HUES64 (cell line): ENCODE data around the gene SOX4.

Experiments used
- H3K27ac ChIP-seq: 2 replicates; pipeline ENCODE4 v1.7.0; 2013; ENCODE audit warnings: low read depth, low read length, inconsistent platforms
- H3K27me3 ChIP-seq: 2 replicates; pipeline ENCODE4 v1.6.1; 2013; ENCODE audit warnings: mild to moderate bottlenecking, low read length; ENCODE audit not compliant: insufficient read depth
- H3K36me3 ChIP-seq: 2 replicates; pipeline ENCODE4 v1.6.1; 2013; ENCODE audit warnings: mild to moderate bottlenecking, low read length; ENCODE audit not compliant: insufficient read depth
- H3K4me1 ChIP-seq: 2 replicates; pipeline ENCODE4 v1.6.1; 2013; ENCODE audit warnings: mild to moderate bottlenecking, low read length, moderate library complexity; ENCODE audit not compliant: insufficient read depth
- H3K4me3 ChIP-seq: 2 replicates; pipeline ENCODE4 v1.5.1; 2013; ENCODE audit warnings: mild to moderate bottlenecking, low read length, moderate library complexity
- H3K9ac ChIP-seq: 2 replicates; pipeline ENCODE4 v1.6.1; 2013; ENCODE audit warnings: mild to moderate bottlenecking, low read depth, low read length
- H3K9me3 ChIP-seq: 2 replicates; pipeline ENCODE4 v1.6.1; 2013; ENCODE audit warnings: low read depth, low read length; ENCODE audit not compliant: insufficient read depth
- WGBS: fragments of 150-250, 120-280 bp; methylation state at CpG from one replicate; pipeline ENCODE4 v1.1.7; 2013; ENCODE audit warnings: missing lambda C conversion rate; 5-methylcytosine and 5-hydroxymethylcytosine counted together

Gene SOX4

DNA sequence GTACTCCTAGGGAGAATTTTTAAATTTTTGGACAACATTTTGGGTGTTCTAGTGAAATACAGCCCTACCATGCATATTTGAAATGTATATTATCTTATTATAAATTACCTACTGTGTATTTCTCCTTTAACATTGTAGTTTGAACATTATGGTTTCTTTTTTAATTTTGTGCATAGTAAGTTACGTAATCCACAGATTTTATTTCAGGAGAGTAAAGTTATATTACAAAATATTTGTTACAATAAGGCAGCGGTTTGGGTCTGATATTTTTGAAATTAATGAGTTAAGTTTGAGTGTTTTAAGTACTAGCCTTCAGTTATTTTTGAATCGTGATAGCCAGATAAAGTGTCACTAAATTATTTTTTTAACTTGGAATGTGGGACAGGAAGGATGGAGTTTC lies 7.3 kb upstream of the SOX4 start:
- Histone ChIP-seq H3K36me3 (no peaks in the 10 kb centered on the region), H3K9ac (no peak overlapping the region), H3K27ac (no peak overlapping the region), H3K4me3 (0 out of 2 replicates have a peak overlapping the region, but pooled peaks have one; percentile 75), H3K27me3 (peaks cover 31% of the 10 kb centered on the region), H3K9me3 (peaks cover 6% of the 10 kb centered on the region; the same call in 1 of the 2 replicates), H3K4me1 (peaks cover 12% of the 10 kb centered on the region; the same call in 1 of the 2 replicates)
- 92% methylated on average over 2 of the region's 3 CpGs for WGBS

DNA sequence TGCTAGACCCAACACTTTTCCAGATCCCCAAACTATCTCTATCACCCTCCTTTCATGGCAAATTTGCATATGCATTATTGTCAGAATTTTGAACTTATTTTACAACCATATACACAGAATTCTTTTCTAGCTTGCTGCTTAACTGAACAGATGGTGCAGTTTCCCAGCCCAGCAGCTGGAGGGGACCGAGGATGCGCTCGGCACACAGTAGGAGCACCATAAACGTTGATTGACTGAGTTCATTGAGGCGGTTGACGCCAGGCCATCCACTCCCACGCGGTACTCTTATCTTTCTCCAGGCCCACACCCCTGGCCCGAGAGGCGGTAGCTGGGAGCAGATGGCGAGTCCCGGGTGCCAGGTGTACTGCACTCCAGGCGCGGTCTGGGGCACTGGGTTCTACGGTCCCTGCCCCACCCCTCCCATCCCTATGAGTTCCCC lies 6.8 kb upstream of the SOX4 start:
- Histone ChIP-seq H3K27ac (no peak overlapping the region), H3K4me3 (peak overlapping the region; percentile 75), H3K4me1 (peaks cover 12% of the 10 kb centered on the region; the same call in 1 of the 2 replicates), H3K9ac (0 out of 2 replicates have a peak overlapping the region, but pooled peaks have one; percentile 68), H3K36me3 (no peaks in the 10 kb centered on the region), H3K9me3 (peaks cover 6% of the 10 kb centered on the region; the same call in 1 of the 2 replicates), H3K27me3 (peaks cover 31% of the 10 kb centered on the region)
- 11% methylated on average over 15 of the region's 15 CpGs for WGBS

GRCh38 chr6:21587179-21587960 lies 6.2 kb upstream of the SOX4 start:
- WGBS = under 1% methylated on average over 54 of the region's 54 CpGs
- H3K36me3 ChIP-seq = no peaks in the 10 kb centered on the region

GRCh38 chr6:21587961-21588480 lies 5.5 kb upstream of the SOX4 start:
- Histone ChIP-seq H3K9me3 (no peaks in the 10 kb centered on the region), H3K27me3 (peaks cover 31% of the 10 kb centered on the region), H3K4me3 (peak overlapping the region; percentile 75), H3K27ac (no peak overlapping the region), H3K36me3 (no peaks in the 10 kb centered on the region), H3K9ac (peak overlapping the region; percentile 68), H3K4me1 (peaks cover 16% of the 10 kb centered on the region; the same call in 1 of the 2 replicates)
- under 1% methylated on average over 39 of the region's 39 CpGs for WGBS

More at GRCh38 chr6:21587179-21587960, 6.2 kb upstream of the SOX4 start:
- Histone ChIP-seq H3K27me3 (peaks cover 31% of the 10 kb centered on the region), H3K4me1 (peaks cover 12% of the 10 kb centered on the region; the same call in 1 of the 2 replicates), H3K9ac (peak overlapping the region; percentile 68), H3K27ac (no peak overlapping the region), H3K9me3 (0 out of 2 replicates have a peak, but pooled peaks cover 2% of the 10 kb centered on the region), H3K4me3 (peak overlapping the region; percentile 75)

DNA sequence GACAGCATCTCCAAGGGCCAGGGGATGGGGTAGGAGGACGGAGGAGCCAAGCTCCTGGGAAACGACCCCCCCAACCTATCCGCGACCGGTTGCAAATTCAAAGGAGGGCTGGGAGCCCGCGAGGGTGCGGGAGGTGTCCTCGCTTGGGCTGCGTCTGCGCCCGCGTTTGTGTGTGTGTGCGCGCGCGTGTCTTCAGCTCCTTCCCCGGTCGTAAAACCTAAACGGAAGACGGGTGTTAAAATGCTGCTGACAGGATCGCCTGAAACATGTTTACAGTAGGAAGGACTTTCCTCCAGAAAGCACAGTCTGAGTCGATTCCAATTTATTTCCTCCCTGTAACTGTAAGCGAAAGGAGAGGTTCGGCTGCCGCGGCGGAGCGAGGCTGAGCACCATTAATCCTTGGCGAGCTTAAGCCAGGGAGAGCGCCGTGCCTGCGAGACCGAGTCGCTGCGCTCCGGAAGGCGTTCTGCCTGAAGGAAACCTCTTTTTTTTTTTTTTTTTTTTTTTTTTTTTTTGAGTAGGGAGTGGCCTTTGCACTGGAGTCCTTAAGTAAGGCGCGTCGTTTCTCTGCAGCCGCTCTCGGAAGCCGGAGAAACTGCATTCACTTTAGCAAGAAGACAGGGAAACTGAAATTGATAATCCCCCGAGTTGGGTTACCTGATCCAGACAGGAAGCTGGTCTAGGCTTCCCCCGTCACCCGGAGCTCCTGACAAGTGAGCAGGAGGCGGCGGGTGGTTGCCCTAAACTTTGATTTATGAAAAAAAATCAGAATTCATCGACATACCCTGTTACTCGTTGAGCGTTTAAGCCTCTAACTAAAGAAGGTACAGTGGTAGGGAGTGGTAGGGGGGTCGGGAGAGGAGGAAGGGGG lies 4.8 kb upstream of the SOX4 start:
- no peaks in the 10 kb centered on the region for H3K36me3 ChIP-seq
- under 1% methylated on average over 53 of the region's 53 CpGs for WGBS
- H3K4me1 ChIP-seq = peaks cover 19% of the 10 kb centered on the region; the same call in 1 of the 2 replicates
- H3K4me3 ChIP-seq = peak overlapping the region; percentile 75
- peak overlapping the region; percentile 66 for H3K9ac ChIP-seq
- H3K27ac ChIP-seq = no peak overlapping the region
- no peaks in the 10 kb centered on the region for H3K9me3 ChIP-seq
- peaks cover 31% of the 10 kb centered on the region for H3K27me3 ChIP-seq

DNA sequence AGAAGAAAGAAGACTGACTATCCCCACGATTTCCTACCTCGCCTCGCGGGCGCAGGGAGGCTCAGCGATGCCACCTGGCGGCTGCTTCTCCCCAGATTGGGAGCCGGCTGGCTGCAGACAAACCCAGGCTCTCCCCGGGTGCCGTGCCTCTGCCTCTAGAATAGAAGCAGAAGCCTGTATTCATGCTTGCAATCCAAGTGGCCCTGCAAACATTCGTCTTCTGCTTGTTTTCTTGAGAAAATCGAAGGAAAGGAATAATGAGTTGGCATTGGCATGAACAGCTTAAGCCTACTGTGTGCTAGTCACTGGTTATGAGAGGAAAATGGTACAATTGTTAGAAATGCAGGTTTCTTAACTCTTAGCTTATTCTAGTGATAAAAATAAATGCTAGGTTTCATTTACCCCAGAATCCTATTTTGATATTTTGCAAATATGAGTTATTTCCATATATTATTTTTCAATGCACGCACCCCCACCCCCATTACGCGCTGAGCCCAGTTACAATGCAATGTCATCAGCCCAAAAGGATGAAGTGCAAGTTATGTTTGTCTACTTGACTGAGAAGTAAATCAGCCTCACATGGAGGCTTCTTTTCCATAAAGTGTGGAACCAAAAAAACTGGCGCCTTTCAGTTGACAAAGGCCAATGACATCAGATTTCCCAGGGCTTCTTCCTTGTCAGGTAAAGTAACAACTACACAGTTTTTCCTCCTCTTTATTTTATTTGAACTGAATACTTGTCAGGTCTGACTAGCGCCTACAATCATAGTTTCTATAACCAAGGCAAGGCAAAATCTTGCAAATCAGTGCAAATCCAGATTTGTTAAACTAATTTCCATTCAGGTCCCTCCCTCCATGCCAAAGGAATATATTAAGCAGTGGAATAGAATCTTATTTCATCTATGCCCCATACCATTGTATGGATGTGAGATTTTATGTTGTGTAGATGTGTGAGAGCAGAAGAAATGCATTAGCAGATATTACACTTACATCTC lies 3.9 kb upstream of the SOX4 start:
- Histone ChIP-seq H3K36me3 (no peaks in the 10 kb centered on the region), H3K27ac (no peak overlapping the region), H3K4me3 (peak overlapping the region; percentile 75), H3K27me3 (peaks cover 31% of the 10 kb centered on the region), H3K9ac (peak overlapping the region; percentile 66), H3K9me3 (no peaks in the 10 kb centered on the region), H3K4me1 (peaks cover 19% of the 10 kb centered on the region; the same call in 1 of the 2 replicates)
- WGBS = 20% methylated on average over 16 of the region's 17 CpGs

GRCh38 chr6:21590346-21590745 lies 3.2 kb upstream of the SOX4 start:
- H3K27ac ChIP-seq = no peak overlapping the region

DNA sequence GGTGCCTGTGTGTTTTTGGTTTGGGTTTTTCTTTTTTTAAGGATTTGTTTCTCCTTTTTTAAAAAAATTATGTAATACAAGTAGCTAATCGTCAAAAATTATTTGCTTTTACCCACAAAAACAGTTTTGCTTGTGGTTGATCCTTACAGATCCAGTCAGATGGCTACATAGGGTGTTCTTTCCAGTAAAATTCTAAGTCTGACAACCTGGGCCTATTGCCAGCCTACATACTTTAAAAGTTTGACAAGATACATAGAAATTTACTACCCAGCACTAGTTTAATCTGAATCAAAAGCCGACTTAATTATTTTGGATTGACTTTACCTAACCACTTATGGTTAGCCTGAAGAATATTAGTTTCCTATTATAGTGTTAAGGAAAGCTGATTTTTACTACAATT lies 2.1 kb upstream of the SOX4 start:
- WGBS = 89% methylated on average over 2 of the region's 2 CpGs
- Histone ChIP-seq H3K4me1 (peaks cover 18% of the 10 kb centered on the region; the same call in 1 of the 2 replicates), H3K4me3 (no peak overlapping the region)

More at GRCh38 chr6:21590346-21590745, 3.2 kb upstream of the SOX4 start:
- peaks cover 31% of the 10 kb centered on the region for H3K27me3 ChIP-seq
- no peaks in the 10 kb centered on the region for H3K36me3 ChIP-seq
- H3K4me1 ChIP-seq = peaks cover 19% of the 10 kb centered on the region; the same call in 1 of the 2 replicates
- H3K4me3 ChIP-seq = no peak overlapping the region
- no peaks in the 10 kb centered on the region for H3K9me3 ChIP-seq
- H3K9ac ChIP-seq = no peak overlapping the region
- WGBS = 91% methylated on average over 1 of the region's 1 CpG

DNA sequence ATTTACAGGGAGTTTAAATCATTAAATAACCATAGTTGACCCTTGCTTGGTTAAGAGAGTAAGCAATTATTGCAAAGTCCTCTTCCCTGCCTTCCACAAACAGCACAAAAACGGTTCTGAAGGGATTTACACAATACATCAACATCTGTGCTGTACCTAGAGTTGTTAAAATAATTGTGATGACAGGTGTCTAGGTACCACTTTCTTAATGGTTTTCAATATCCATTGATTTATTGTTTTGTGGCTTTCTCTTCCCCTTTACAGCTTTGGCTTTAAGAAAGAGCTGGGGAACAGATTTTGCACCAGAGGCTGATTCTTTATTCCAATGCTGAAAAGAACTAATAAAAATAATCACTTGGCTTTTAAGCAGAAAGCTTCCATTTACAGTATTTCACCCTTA lies 598 bp upstream of the SOX4 start:
- Histone ChIP-seq H3K9ac (0 out of 2 replicates have a peak overlapping the region, but pooled peaks have one; percentile 36), H3K4me1 (peaks cover 16% of the 10 kb centered on the region; the same call in 1 of the 2 replicates), H3K36me3 (peaks cover 24% of the 10 kb centered on the region), H3K27ac (no peak overlapping the region), H3K27me3 (peaks cover 7% of the 10 kb centered on the region; the same call in 1 of the 2 replicates), H3K9me3 (no peaks in the 10 kb centered on the region), H3K4me3 (peak overlapping the region; percentile 88)
- 14% methylated on average over 1 of the region's 1 CpG for WGBS

More for the DNA sequence above, 2.1 kb upstream of the SOX4 start:
- peaks cover 22% of the 10 kb centered on the region for H3K27me3 ChIP-seq
- no peaks in the 10 kb centered on the region for H3K9me3 ChIP-seq
- peaks cover 10% of the 10 kb centered on the region for H3K36me3 ChIP-seq
- no peak overlapping the region for H3K27ac ChIP-seq
- no peak overlapping the region for H3K9ac ChIP-seq
